NCI-H2196 treated with DMSO at 0.1 percent for 48 hours (cell line): ENCODE measurements around the gene IL1RAPL1.

ENCODE experiments used
- DNase-seq: peaks from one replicate; lab custom pipeline; 2025; ENCODE audit not compliant: unreplicated experiment; lab: John Stamatoyannopoulos, UW

Gene IL1RAPL1

DNA sequence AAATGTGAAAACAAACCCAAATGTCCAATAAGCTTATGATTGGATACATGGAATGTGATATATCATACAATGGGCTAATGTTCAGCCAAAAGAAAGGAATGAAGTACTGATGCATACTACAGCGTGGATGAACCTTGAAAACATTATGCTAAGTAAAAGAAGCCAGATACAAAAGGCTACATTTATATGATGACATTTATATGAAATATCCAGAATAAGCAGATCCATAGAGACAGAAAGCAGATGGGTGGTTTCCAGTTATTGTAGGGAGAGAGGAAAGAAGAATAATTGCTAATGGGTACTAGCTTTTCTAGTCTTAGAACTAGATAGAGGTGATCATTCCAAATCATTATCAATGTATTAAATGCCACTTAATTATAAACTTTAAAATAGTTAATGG, 801.3 kb downstream of the IL1RAPL1 start:
- no peak for DNase-seq

DNA sequence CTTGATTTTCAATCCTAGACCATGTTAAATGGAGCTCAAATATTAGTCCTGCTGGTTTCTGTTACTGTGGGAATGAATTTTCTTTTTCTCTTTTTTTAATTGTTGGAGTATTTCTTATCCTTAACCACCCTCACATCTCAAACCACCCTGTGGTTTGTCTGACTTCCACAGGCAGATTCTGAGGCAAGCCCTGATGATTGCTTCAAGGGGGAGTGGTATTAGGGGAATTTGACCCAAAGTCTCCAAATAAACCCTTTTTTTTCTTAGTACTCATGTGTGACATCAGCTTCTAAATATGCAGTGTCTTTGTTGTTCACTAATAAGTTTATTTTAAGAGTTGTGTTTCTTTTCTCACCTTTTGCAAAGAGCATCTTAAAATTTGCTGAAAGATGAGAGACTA, 810.3 kb downstream of the IL1RAPL1 start:
- no peak for DNase-seq

DNA sequence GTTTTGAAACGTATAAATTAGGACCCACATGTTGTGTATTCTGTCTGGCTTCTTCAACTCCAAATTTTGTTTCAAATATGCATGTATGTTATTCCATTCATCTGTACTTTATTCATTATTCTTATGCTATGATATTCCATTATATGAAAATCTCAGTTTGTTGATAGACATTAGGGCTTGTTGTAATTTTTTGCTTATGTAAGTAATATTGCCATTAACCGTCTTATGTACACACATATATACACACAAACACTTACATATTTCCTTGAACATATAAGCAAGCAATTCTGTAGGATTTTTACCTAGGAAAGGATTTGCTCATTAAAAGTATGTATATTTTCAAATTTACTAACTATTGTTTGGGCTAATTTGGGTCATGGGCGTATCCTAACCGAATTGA, 820.1 kb downstream of the IL1RAPL1 start:
- no peak for DNase-seq

DNA sequence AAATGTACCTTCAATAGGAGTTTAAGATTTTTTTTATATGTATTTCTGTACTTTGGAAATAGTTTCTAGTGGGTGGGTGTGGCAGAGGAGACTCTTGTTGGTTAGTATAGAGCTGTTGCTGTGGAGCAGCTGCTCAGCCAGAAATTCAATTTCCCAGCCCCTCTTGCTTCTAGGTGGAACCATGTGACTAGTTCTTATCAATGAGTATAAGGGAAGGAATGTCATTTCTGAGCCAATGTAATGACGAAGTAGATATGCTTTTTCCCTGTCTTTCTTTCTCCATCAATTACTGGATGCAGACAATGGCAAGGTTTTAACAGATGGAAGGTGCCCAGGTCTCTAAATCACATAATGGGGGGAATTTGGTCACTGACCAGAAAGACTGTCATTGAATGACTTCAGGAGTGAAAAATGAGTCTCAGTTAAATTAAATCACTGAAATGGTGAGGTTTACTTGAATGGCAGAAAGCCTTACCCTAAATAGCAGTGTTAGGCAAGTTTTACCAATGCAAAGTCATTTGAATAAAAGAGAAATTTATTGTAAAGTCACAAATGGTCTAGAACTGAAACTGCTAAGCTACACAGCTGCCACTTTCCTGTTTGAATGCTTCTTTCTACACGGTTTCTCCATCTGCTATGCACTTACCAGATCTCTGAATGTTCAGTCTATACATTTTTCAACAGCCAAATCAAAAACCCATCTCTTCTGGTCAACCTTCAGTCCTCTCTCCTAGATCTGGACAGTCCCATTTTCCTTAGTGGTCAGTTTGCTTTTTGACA, 832.7 kb downstream of the IL1RAPL1 start:
- no peak for DNase-seq

DNA sequence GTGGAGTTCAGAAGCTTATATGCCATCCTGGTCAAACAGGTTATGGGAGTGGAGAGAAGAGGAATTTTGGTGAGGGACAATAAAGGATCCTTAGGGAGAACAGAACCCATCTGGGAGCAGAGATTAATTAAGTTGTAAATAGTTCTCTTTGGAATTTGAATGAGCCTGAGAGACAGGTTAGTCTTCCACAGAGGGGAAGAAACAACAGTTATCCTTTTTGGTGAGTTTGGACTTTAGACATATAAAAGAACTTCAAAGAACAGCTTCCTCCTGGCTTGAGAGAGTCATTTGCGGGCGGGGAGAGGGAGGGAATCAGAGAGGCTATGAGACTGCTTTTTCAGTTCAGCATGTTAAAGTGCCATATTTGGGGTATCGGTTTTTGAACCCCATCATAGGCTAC, 834.8 kb downstream of the IL1RAPL1 start:
- DNase-seq, result no peak

DNA sequence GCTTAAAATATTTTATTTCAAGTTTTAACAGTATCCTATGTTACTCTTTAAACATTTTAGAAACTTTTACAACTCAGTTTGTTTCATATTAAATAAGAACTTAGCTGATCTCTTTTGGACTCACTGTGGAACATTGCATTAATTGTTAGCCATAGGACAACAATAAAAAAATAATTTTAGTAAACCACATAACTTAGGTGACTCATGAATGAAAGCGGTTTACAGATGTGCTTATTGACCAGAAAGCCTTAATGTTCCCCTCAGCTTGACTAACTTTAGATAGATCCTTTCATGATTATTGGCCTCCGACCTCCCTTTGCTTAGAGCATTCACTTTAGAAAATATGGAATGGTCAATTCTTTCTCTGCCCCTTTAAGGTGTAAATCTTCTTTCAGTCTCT, 844.6 kb downstream of the IL1RAPL1 start:
- DNase-seq, result no peak

DNA sequence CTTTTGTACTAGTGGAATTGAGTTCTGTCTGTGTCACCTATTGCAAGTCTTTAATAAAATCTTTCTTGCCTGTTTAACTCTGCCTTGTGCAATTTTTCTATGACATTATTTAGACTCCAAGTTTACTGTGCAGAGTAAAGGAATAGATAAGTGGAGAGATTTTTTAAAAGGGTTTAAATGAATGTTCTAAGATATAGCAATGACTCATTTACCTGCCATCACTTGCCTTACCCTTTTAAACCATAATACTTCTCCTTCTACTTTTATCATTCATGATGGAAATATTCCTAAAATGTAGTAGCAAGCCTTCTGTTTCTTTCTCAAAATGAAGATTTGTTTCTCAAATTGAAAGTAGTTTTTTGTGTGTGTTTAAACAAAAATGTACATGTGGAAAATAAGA, 845.3 kb downstream of the IL1RAPL1 start:
- no peak for DNase-seq

DNA sequence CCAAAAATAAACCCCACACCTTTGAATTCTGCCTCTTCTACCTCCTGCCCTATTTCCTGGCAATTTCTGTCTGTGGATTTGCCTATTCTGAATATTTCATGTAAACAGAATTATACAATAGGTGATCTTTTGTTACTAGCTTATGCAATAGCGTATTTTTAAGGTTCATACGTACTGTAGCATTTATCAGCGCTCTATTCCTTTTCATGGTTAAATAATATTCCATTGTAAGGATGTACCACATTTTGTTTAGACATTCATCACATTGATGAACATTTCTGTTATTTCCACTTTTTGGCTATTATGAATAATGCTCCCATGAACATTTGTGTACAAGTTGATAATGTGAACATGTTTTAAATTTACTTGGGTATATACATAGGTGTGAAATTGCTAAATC, 847.7 kb downstream of the IL1RAPL1 start:
- DNase-seq, result no peak

DNA sequence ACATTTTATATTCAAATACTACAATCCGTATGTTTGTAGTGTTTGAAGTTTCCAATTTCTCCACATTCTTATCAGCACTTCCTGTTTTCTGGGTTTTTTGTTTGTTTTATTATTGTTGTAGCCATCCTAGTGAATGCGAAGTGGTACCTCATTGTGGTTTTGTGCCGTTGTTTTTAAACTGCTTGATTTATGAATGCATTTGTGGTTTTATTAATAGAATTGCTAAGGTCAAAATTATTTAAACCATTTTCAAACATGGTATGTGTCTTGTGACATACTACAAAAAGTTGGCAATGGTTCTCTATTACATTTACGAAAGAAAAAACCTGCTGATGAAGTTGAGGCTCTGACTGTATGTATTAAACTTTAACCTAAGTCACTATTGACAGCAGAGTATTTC, 848.1 kb downstream of the IL1RAPL1 start:
- DNase-seq, result no peak

DNA sequence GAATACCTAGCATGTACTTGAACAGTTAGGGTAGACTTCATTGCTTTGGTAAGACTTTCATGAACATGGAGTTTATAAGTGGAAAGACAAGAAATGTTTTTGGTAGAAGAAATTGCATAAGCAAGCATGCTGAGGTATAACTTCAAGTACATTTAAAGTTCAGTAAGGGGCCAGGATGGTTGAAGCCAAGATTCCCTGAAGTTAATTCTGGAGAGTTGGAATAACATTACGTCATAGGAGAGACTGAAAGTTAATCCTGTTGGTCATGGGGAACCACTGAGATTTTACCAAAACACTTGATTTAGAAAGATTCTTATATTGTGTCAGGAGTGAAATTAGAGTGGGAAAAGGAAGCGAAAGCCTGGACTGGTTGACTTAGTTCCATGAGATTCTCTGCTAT, 860.6 kb downstream of the IL1RAPL1 start:
- DNase-seq, result no peak

DNA sequence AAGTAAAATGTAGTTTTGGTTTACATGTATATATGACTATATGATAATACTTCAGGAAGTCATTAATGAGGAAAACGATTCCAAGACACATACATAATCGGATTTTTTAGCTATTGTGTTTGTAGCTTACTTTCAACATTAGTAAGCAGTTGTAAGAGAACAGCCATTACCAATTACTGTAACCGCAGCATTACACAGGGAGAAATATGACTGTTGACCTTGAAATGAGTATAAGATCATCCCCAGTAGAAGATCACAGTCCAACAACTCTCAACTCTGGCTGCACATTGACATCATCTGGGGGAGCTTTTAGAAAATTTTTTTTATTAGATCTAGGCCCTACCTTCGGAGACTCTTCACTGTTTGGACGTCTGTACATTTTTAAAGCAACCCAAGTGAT, 866.1 kb downstream of the IL1RAPL1 start:
- no peak for DNase-seq

DNA sequence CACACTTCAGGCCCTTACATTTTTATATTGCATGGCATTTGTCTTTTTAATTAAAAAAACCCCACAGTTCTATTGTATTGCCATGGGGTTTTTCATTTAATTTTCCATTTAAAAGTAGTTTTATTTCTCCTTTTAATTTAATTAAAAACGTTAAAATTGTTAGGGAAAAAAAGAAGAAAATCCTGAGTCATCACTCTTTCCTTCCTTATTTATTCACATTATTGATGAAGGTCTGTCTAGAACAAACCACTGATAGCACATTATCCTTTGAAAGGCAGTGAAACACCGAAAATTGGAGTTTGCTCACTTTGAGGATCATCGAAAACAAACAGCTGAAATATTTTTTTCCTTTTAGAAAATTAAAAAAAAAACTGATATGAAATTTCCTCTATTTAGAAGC, 868.5 kb downstream of the IL1RAPL1 start:
- no peak for DNase-seq

DNA sequence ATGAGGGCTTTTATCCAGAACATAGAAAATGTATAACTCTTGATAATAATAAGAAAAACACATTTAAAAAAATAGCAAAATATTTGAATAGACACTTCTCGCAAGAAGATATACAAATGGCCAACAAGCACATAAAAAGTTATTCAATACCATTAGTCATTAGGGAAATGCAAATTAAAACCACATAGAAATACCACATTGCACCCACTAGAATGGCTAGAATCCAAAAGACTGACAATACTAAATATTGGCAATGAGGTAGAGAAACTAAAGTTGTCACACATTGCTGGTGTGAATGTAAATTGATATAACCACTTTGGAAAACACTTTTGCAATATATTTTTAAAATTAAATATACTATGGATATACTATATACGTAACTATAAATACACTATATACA, 873.8 kb downstream of the IL1RAPL1 start:
- no peak for DNase-seq

DNA sequence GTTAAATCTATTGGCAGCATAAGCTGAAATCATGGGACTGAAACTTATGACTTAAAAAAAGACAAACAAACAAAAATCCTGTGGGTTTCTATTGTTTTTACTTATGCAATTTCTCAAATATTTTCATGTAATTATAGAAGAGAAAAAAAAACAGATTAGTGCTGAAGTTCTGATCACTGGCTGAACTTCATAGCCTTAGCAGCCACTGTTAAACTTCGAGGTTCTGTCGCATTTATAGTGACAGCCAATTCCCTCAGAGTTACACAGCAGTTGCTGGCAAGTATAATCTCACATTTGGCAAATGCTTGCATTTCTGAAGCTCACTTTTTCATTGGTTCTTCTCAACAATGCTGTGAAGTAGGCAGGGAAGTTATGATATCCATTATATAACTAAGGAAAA, 879.2 kb downstream of the IL1RAPL1 start:
- DNase-seq, result no peak

DNA sequence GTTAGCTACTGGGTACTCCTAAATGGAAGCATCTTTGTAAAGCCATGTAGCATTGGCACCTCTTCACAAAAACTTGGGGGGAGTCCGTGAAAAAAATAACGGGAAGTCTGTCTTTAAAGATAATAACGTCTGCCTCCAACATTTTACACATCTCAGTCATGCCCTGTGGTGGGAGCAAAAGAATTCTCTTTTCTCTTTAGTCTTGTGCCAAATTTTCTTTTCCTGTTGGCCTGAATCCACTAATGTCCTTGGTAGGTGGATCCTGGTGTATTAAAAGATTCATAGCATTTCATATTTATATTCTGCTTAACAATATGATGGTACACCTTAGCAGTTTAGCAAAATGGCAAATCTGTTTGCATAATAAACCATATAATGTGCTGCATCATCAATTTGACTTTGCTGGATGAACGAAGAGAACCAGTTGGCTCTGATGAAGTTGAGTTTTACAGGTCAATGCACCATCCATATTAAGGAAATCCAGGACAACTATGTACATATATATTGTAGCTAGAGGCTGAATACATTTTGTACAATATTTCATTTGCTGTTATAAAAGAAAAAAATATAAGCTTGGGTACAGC, 881.8 kb downstream of the IL1RAPL1 start:
- DNase-seq, result no peak

DNA sequence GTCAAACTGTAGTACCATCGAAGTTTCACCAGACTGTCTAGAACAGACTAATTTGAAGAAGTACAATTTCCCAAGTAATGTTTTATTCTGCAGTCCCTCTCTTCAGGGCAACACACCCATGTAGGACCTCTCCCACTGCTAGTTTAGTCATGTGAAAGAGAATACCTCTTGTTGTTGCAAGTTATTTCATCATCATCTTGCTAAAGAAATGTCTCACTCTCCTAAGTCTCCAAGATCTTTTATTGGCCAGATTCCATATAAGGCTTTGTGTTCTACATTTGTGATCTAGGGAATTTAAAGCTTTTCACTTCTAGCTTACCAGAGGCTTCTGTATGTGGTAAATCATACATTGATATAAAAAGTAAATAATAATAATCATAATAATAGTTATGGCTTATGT, 882.8 kb downstream of the IL1RAPL1 start:
- no peak for DNase-seq

DNA sequence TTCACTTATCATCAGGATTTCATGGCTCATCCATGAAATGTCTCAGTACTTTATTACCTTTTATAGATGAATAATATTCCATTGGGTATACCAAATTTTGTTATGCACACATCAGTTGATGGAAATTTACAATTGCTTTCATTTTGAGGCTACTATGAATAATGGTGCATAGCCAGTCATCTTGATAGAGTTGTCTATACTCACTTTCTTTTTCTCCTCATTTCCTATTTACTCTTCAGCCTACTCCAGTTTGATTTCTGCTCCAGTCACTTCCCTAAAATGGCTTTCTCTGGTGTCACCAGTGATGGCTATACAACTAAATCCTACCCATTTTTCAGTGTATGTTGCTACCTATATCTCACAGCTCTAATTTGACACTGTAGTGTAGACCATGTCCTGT, 884.6 kb downstream of the IL1RAPL1 start:
- no peak for DNase-seq

DNA sequence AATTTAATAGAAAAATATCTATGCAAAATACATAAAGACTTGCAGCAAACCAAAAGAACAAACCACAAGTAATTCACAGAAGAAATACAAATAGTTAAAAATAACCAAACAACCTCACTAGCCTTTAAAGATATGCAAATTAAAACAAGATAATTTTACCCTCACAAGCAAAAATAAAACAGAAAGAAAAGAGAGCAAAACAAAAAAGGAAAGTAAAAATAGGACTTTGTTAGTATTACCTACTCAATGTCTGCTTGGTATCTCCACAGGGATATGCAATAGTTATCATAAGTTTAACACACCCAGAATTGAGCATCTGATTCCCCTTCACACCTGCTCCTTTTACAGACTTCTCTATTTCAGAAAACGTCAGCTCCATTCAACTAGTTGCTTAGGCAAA, 890.6 kb downstream of the IL1RAPL1 start:
- DNase-seq, result no peak

DNA sequence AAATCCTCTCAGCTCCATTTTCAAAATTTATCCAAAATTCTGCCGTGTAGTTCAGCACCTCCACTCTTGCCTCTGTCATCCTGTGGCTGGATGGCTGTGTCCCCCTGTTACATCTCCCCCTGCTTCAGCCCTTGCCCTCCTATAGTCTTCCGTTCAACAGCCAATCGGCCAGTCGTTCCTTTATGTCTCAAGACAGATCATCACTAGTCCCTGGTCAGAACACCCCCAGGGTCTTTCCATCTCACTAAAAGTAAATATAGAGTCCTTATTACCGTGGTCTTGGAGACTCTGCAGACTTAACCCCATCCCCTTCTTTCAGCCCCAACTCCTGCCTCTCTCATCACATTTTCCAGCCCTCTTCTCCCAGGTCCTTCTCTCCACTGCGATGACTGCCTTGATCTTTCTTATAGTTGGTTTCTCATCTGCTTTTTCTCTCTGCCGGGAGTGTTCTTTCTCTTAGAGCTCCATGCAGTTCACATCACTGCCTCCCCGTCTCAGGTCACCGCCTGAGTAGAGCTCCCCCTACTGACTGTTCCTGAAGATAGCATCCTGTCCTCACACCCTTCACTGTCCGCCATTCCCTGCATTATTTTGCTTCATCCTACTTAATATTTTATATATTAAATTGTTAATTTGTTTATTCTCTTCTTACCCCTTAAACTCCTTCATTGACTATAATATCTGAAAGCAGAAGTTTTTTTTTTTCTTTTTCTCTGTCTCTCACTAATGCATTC, 891.3 kb downstream of the IL1RAPL1 start:
- peak; percentile 0 for DNase-seq

DNA sequence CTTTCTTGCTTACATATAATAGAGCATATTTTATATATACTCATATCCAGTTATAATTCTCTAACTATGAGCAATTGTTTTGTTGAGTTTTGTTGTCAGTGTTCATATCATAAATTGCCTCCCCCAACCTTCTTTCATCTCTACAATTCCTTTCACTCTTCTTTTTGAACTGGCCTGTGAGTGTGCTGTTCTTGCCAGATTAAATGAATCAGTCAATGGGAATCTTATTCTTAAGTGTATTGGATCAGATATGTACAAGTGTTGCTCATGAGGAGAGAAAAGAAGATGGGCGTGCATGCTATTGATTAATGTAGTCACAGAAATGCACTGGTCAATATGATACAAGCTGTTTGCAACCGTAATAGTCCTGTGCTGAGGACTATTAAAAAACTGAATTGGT, 900.0 kb downstream of the IL1RAPL1 start:
- no peak for DNase-seq

DNA sequence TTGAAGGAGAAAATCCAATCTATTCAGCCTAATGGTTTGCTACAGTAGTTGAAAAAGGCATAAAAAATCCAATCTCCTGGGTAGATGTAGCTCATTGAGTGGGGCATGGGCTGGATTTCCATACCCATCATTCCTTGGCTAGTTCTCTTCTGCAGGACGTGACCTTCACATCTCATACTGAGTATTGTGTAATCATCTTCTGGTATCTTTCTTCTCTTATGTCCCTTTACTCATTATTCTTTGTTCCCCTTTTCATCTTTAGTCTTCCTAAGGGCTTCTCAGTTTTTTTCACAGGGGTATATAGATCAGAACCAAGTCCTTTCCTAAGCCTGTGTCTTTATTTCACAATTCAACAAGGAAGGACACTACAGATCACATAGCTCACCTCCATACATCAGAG, 900.5 kb downstream of the IL1RAPL1 start:
- DNase-seq, result no peak

DNA sequence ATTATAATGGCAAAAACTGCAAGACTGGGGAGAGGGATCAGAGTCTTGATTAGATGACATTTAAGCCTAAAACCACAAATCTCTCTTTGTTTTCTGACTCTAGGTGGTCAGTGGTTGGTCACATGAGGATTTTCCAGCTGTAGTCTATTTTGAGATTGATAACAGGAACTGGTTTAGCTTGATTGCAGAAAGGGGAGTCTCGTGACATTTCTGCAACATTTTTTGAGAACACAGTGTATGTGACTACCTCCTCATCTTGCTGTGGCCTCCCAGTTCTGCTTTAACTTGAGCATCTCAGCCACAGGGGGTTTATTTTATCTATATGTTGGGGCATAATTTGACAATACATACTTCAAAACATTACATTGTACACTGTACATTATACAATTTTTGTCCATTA, 901.7 kb downstream of the IL1RAPL1 start:
- no peak for DNase-seq
